ENCODE results near the gene REXO4. TPM values are rescaled to one million over a fixed set of nuclear protein-coding genes. Genes with fewer than 3 reads are reported as not detected.

The REXO4 gene
- total RNA-seq, 4 donors from 2014 or later: 15.6 to 37.1 (median 19.4) TPM

DNA sequence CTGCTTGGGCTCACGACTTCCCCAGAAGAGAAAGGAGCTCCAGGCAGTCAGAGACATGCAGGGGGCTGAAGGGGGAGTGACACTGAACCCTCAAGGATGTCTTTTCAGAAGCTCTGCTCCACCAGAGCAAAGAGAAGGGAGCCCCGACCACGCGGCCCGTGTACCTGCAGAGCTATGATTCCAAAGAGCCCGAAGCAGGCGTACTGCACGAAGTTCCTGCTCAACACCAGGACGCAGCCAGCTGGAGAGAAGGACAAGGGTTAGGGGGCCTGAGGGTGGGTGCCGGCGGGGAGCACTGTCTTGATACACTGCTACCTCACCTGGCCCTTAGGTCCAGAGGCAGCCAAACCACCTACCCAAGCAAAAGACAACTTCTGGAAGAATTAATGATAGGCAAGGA, 51.4 kb downstream of the REXO4 start:
- H3K4me1 ChIP-seq: peaks cover 4 to 49% (median 15%) of the 10 kb centered on the region in 4 donors

DNA sequence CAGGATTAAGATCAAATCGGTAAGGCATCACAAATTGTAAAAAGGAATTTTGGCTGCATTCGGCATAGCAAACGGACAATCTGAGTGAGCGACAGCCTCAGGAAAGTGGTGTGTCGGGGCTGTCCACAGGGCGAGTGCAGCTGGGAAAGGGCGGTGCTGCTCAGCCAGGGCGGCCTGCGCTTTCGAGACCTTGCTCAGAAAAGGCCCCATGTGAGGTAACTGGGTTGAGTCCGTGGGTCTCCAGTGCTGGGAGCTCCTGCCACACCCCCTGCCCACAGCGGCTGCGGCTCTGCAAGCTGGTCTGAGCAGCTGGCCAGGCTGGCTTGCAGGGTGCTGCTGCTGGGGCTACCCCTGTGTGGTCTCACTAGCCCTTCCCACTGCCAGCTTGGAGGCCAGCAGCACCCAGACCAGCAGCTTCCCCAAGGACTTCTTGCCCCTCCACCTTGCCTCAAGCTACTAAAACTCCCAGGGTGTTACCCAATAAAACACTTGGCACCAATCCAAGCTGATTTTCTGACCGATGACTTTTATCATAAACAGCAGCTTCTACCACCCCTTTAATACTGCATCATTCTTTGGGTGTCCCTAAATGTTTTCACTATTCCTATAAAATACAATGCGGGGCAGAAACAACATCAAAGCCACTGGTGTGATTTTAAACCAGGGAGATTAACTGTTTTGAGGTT, 55.3 kb downstream of the REXO4 start:
- TF ChIP-seq, protein P1, sequence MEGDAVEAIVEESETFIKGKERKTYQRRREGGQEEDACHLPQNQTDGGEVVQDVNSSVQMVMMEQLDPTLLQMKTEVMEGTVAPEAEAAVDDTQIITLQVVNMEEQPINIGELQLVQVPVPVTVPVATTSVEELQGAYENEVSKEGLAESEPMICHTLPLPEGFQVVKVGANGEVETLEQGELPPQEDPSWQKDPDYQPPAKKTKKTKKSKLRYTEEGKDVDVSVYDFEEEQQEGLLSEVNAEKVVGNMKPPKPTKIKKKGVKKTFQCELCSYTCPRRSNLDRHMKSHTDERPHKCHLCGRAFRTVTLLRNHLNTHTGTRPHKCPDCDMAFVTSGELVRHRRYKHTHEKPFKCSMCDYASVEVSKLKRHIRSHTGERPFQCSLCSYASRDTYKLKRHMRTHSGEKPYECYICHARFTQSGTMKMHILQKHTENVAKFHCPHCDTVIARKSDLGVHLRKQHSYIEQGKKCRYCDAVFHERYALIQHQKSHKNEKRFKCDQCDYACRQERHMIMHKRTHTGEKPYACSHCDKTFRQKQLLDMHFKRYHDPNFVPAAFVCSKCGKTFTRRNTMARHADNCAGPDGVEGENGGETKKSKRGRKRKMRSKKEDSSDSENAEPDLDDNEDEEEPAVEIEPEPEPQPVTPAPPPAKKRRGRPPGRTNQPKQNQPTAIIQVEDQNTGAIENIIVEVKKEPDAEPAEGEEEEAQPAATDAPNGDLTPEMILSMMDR (IDR thresholded peaks at IDR 0.05): no peak
- no peak for TF ChIP-seq POLR2A (IDR thresholded peaks at IDR 0.05)
- Histone ChIP-seq H3K27ac (no peak overlapping the region), H3K4me1 (peaks cover 0 to 35% (median 0%) of the 10 kb centered on the region in 4 donors), H3K36me3 (peaks cover 0 to 81% (median 0%) of the 10 kb centered on the region in 3 donors), H3K27me3 (no peaks in the 10 kb centered on the region), H3K9me3 (no peaks in the 10 kb centered on the region), H3K4me3 (no peak overlapping the region)
- no peak for DNase-seq

More for the DNA sequence above, 51.4 kb downstream of the REXO4 start:
- no peak for DNase-seq
- Histone ChIP-seq H3K27ac (no peak overlapping the region), H3K4me3 (no peak overlapping the region), H3K9me3 (no peaks in the 10 kb centered on the region), H3K36me3 (peaks cover 0 to 70% (median 0%) of the 10 kb centered on the region in 3 donors), H3K27me3 (no peaks in the 10 kb centered on the region)
- TF ChIP-seq, protein P1 (IDR thresholded peaks at IDR 0.05): no peak
- no peak for TF ChIP-seq POLR2A (IDR thresholded peaks at IDR 0.05)

DNA sequence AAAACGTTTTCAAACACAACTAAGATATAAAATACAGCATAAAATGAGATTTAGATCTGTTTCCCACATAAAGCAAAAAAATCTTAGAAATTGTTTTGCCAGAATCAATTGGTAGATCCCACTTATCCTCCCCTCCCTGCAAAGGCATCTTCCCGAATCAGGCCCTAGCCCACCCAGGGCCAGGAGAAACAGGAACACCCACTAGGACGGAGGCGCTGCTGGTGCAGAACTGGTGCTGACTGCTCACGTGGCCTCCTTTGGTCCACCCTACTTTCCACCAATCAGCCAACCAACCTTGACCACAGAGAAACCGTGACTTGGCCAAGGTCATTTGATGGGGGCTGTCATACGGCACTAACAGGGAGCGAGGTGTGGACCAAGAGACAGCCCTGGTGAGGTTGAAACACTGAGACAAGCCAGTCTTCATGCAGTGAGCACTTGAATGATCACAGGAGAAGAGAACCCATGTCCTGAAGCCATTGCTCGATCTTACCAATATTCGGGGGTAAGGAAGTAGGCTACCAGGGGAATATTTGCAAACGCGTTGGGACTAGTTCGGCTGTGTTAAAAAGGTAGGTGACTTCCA, 56.2 kb downstream of the REXO4 start:
- peak in 1 of 3 donors; percentile 39 for DNase-seq
- no peaks in the 10 kb centered on the region for H3K27me3 ChIP-seq
- peaks cover 0 to 73% (median 0%) of the 10 kb centered on the region in 3 donors for H3K36me3 ChIP-seq
- no peak overlapping the region for H3K4me3 ChIP-seq
- TF ChIP-seq, protein P1 (IDR thresholded peaks at IDR 0.05): no peak
- no peak for TF ChIP-seq POLR2A (IDR thresholded peaks at IDR 0.05)
- H3K9me3 ChIP-seq: no peaks in the 10 kb centered on the region
- peaks cover 0 to 34% (median 4%) of the 10 kb centered on the region in 4 donors for H3K4me1 ChIP-seq
- no peak overlapping the region for H3K27ac ChIP-seq

DNA sequence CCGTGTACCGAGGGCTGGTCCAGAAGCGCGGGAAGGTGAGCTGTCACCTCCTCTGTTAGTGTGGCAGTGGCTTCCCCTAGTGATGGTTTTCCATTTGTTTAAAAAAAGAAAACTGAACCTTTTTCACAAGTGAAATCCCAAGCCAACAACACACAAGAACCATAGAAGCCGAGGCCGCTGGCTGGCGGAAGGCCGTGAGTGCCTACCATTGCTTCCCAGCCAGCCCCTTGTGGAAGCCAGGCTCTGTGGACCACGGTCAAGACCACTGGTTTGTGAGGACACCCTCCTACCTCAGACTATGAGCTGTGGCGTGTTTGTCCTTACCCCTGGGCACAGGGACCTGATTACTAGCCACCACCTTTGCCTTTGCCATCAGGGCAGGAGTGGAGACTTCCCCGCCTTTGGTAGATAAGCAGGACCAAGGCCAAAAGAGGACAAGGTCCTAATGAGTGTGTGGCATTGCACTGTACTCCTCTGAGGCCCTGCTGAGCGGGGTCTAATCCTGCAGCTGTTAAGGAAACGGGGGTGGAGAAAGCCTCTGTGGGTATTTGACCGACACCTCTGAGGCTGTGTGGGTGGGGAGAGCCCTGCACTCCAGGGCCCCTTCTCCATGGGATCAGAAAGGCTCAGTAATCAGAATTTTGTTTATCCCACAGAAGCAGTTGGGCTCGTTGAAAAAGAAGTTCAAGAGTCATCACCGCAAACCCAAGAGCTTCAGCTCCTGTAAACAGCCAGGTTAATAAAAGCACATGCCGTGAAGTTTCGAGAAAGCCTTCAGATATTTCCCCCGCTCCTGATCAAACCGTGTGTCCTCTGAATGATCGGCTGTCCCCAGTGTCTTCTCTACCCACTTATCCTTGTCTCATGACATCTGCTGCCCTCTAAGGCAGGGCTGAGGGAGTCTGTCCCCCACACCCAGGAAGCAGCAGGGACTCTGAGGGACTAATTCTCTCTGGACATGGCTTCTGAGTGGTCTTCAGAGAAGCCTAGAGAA, 57.1 kb downstream of the REXO4 start:
- Histone ChIP-seq H3K27me3 (no peaks in the 10 kb centered on the region), H3K4me1 (peaks cover 0 to 33% (median 5%) of the 10 kb centered on the region in 4 donors), H3K9me3 (no peaks in the 10 kb centered on the region), H3K27ac (peak overlapping the region in 2 of 4 donors; percentile 11 to 31), H3K4me3 (no peak overlapping the region), H3K36me3 (peaks cover 0 to 63% (median 0%) of the 10 kb centered on the region in 3 donors)
- no peak for TF ChIP-seq POLR2A (IDR thresholded peaks at IDR 0.05)
- TF ChIP-seq, protein P1 (IDR thresholded peaks at IDR 0.05): no peak
- peak in 1 of 3 donors; percentile 53 for DNase-seq
